Neuronal stem cell (in vitro differentiated cells): ENCODE data around the gene CAV3.

Experiments
- DNase-seq: peaks from one replicate; pipeline ENCODE4 v3.0.0-alpha.2; 2013; ENCODE audit warnings: low spot score
- H2AFZ ChIP-seq: one replicate; pipeline ENCODE4 v1.6.1; 2013; ENCODE audit warnings: mild to moderate bottlenecking, low read length, inconsistent platforms
- H2AK5ac ChIP-seq: 2 replicates; pipeline ENCODE4 v1.6.1; 2013; ENCODE audit warnings: low read depth, mild to moderate bottlenecking, inconsistent platforms, low read length, moderate library complexity, mixed read lengths
- H2BK120ac ChIP-seq: 2 replicates; pipeline ENCODE4 v1.6.1; 2013; ENCODE audit warnings: low read depth, mild to moderate bottlenecking, inconsistent platforms, low read length, moderate library complexity, mixed read lengths
- H2BK12ac ChIP-seq: one replicate; pipeline ENCODE4 v1.6.1; 2013; ENCODE audit warnings: low read length, inconsistent platforms
- H2BK15ac ChIP-seq: 2 replicates; pipeline ENCODE4 v1.6.1; 2013; ENCODE audit warnings: mild to moderate bottlenecking, low read length, inconsistent platforms, mixed read lengths
- H2BK5ac ChIP-seq: one replicate; pipeline ENCODE4 v1.6.1; 2013; ENCODE audit warnings: inconsistent platforms, mild to moderate bottlenecking, low read length, moderate library complexity
- H3K14ac ChIP-seq: one replicate; pipeline ENCODE4 v1.6.1; 2013; ENCODE audit warnings: low read length, inconsistent platforms
- H3K18ac ChIP-seq: 2 replicates; pipeline ENCODE4 v1.6.1; 2013; ENCODE audit warnings: low read length, inconsistent platforms
- H3K23ac ChIP-seq: 2 replicates; pipeline ENCODE4 v1.6.1; 2013; ENCODE audit warnings: low read depth, mild to moderate bottlenecking, mixed read lengths, low read length, inconsistent platforms; ENCODE audit not compliant: poor library complexity
- H3K27ac ChIP-seq: replicated peaks from 3 replicates; pipeline ENCODE4 v1.5.1; 2013; ENCODE audit warnings: low read length, inconsistent platforms
- H3K27me3 ChIP-seq, 3 experiments: 2 replicates each; pipeline ENCODE4 v1.6.1; 2013; ENCODE audit warnings: low read length in 3 of 3, mild to moderate bottlenecking in 2 of 3, inconsistent platforms in 1 of 3, low read depth in 1 of 3, mixed read lengths in 1 of 3, moderate library complexity in 1 of 3; ENCODE audit not compliant: control insufficient read depth in 3 of 3, insufficient read depth in 3 of 3
- H3K36me3 ChIP-seq, 2 donors: replicated peaks in 1 of 2; 2 replicates each; pipeline ENCODE4 v1.6.1; 2013; ENCODE audit warnings: low read length in 2 of 2; ENCODE audit not compliant: control insufficient read depth in 2 of 2, insufficient read depth in 2 of 2
- H3K4ac ChIP-seq: 2 replicates; pipeline ENCODE4 v1.6.1; 2013; ENCODE audit warnings: inconsistent platforms, mild to moderate bottlenecking, low read length, moderate library complexity
- H3K4me1 ChIP-seq, 2 donors: 1 replicate in 1 of 2; 2 replicates in 1 of 2; pipeline ENCODE4 v1.6.1; 2013; ENCODE audit warnings: low read length in 2 of 2, low read depth in 1 of 2; ENCODE audit not compliant: control insufficient read depth in 2 of 2, insufficient read depth in 1 of 2
- H3K4me2 ChIP-seq: one replicate; pipeline ENCODE4 v1.6.1; 2013; ENCODE audit warnings: mild to moderate bottlenecking, low read length, inconsistent platforms; ENCODE audit not compliant: insufficient read depth, poor library complexity, severe bottlenecking
- H3K4me3 ChIP-seq, 2 donors: 2 replicates each; pipeline ENCODE4 v1.5.1; 2013; ENCODE audit warnings: low read length in 2 of 2, mild to moderate bottlenecking in 2 of 2, inconsistent platforms in 1 of 2, moderate library complexity in 1 of 2
- H3K79me1 ChIP-seq: one replicate; pipeline ENCODE4 v1.6.1; 2013; ENCODE audit warnings: low read depth, mild to moderate bottlenecking, inconsistent platforms, low read length, moderate library complexity
- H3K9ac ChIP-seq: one replicate; pipeline ENCODE4 v1.6.1; 2013; ENCODE audit warnings: mild to moderate bottlenecking, low read depth, low read length, inconsistent platforms; ENCODE audit not compliant: poor library complexity
- H3K9me3 ChIP-seq, 2 donors: replicated peaks in 1 of 2; 2 replicates each; pipeline versions ENCODE3 to v1.6.1; 2013; ENCODE audit warnings: low read length in 2 of 2, mild to moderate bottlenecking in 2 of 2, inconsistent platforms in 1 of 2, low read depth in 1 of 2, mixed read lengths in 1 of 2, moderate library complexity in 1 of 2; ENCODE audit not compliant: control insufficient read depth in 2 of 2, insufficient read depth in 1 of 2
- H4K8ac ChIP-seq: one replicate; pipeline ENCODE4 v1.6.1; 2013; ENCODE audit warnings: low read depth, mild to moderate bottlenecking, inconsistent platforms, low read length, moderate library complexity
- H4K91ac ChIP-seq: one replicate; pipeline ENCODE4 v1.6.1; 2013; ENCODE audit warnings: low read length, low read depth, mild to moderate bottlenecking, inconsistent platforms; ENCODE audit not compliant: poor library complexity
- WGBS, 2 donors: extraction: QIAGEN DNeasy Blood & Tissue Kit; methylation state at CpG; one replicate each; pipeline ENCODE4 v1.1.7; 2013; ENCODE audit warnings: missing lambda C conversion rate in 2 of 2, mixed read lengths in 1 of 2; ENCODE audit not compliant: insufficient read length in 2 of 2, insufficient replicate concordance in 1 of 2; ENCODE audit errors: extremely low coverage in 2 of 2; 5-methylcytosine and 5-hydroxymethylcytosine counted together

Gene CAV3

DNA sequence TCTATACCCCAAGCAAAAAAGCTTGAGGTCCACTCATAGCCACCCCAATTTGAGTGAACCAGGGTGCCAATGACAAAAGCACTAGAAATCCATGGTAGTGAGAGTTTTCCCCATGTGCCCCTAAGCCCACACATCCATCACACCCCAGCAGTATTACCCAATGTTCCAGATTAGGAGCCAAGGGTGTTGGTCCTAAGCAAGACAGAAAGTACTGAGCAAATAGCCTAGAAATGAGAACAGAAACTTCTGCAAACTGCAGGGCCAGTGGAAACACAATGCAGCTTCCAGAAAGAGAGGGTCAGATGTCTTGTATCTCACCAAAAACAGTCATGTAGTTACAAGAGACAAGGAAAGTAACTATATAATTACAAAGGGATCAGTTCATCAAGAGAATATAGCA is 46.7 kb downstream of the CAV3 start:
- peaks cover 0 to 2% of the 10 kb centered on the region in 2 donors for H3K9me3 ChIP-seq
- H3K27ac ChIP-seq = no peak overlapping the region
- no peaks in the 10 kb centered on the region for H3K27me3 ChIP-seq
- H3K14ac ChIP-seq = no peak overlapping the region
- no peak overlapping the region for H3K4ac ChIP-seq
- H3K36me3 ChIP-seq = no peaks in the 10 kb centered on the region
- no peak overlapping the region for H4K91ac ChIP-seq
- H2BK15ac ChIP-seq = no peak overlapping the region
- H4K8ac ChIP-seq = no peak overlapping the region
- no peak overlapping the region for H3K9ac ChIP-seq
- no peaks in the 10 kb centered on the region for H3K79me1 ChIP-seq
- no peak overlapping the region for H2AFZ ChIP-seq
- no peak overlapping the region for H2AK5ac ChIP-seq
- no peak overlapping the region for H2BK12ac ChIP-seq
- no peak overlapping the region for H3K23ac ChIP-seq
- no peak overlapping the region for H2BK5ac ChIP-seq
- H3K18ac ChIP-seq = no peak overlapping the region
- no peak overlapping the region for H3K4me2 ChIP-seq
- H3K4me3 ChIP-seq = no peak overlapping the region
- no peak for DNase-seq
- no peak overlapping the region for H2BK120ac ChIP-seq
- peaks cover 4 to 7% of the 10 kb centered on the region in 2 donors for H3K4me1 ChIP-seq

DNA sequence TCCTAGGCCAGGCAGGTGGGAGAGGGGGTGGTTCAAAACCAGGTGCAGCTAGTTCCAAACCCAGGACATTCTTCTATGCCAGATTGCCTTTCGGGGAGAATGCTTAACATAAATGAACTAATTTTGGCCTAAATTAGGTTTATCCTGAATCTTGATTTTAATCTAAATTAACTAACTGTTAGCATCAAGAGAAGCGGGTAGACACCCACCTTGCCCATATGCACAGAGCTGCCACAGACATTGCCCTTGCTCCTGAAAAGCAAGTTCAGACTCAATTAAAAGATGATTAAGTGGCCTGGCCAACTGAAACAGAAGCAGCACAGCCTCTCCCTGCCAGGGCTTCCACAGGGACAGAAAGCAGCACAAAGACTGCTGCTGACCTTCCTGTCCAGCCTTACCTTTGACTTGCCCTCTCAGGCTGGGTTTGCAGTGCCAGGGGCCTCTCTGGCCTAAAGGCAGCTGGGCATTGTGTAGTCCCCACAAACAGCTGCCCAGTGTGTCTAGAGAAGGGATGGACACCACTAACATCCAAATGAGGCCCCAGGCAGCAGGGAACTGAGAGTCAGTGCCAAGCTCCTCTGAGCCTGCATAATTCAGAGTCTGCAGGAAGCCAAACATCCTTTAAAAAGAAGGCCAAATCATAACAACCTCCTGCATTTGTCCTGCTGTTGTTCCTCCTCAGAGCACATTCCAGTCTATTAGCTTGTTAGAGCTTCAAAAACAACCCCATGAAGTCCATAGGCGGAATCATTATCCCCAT is 51.3 kb downstream of the CAV3 start:
- Histone ChIP-seq H3K4me3 (no peak overlapping the region), H3K14ac (no peak overlapping the region), H3K27ac (no peak overlapping the region), H3K23ac (no peak overlapping the region), H2BK15ac (no peak overlapping the region), H3K9ac (no peak overlapping the region), H3K4ac (no peak overlapping the region), H2AFZ (peak overlapping the region; percentile 62), H3K36me3 (no peaks in the 10 kb centered on the region), H2BK120ac (no peak overlapping the region), H3K4me2 (no peak overlapping the region), H4K91ac (no peak overlapping the region), H2BK12ac (no peak overlapping the region), H3K9me3 (peaks cover 2 to 15% of the 10 kb centered on the region in 2 donors), H3K18ac (peak overlapping the region; percentile 82), H4K8ac (no peak overlapping the region), H3K27me3 (no peaks in the 10 kb centered on the region), H3K79me1 (no peaks in the 10 kb centered on the region), H3K4me1 (peaks cover 4% of the 10 kb centered on the region in 2 donors), H2BK5ac (no peak overlapping the region), H2AK5ac (no peak overlapping the region)
- WGBS, 2 donors = no CpG with 5 or more reads among the region's 3 CpGs
- no peak for DNase-seq

DNA sequence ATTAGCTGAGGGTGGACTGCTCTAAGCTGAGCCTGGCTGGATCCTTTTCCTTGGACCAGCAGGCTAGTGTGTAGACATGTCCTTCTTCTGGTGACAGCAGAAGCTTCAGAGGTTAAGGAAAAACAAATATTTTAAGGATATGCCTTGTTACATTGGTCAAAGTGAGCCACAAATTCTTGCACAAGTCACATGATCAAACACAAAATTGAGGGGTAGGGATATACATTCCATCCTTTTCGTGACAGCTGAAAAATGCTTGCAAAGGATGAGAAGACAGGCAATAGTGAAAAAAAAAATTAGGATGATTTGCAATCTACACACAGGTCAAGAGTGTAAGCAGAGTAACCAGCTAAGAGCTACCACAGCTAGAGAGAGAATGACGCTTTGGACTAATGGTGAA is 56.9 kb downstream of the CAV3 start:
- no peak overlapping the region for H2AFZ ChIP-seq
- H3K36me3 ChIP-seq = no peaks in the 10 kb centered on the region
- H3K9ac ChIP-seq = no peak overlapping the region
- DNase-seq = no peak
- no peak overlapping the region for H3K27ac ChIP-seq
- no peak overlapping the region for H3K4ac ChIP-seq
- no peak overlapping the region for H3K14ac ChIP-seq
- no peak overlapping the region for H3K23ac ChIP-seq
- H2BK120ac ChIP-seq = no peak overlapping the region
- H3K4me3 ChIP-seq = no peak overlapping the region
- H4K8ac ChIP-seq = no peak overlapping the region
- H2AK5ac ChIP-seq = no peak overlapping the region
- H3K9me3 ChIP-seq = peaks cover 0 to 15% of the 10 kb centered on the region in 2 donors
- H2BK5ac ChIP-seq = no peak overlapping the region
- H2BK12ac ChIP-seq = no peak overlapping the region
- no peaks in the 10 kb centered on the region for H3K27me3 ChIP-seq
- H2BK15ac ChIP-seq = no peak overlapping the region
- H3K4me1 ChIP-seq = peaks cover 0 to 8% of the 10 kb centered on the region in 2 donors
- peaks cover 2% of the 10 kb centered on the region for H3K79me1 ChIP-seq
- H4K91ac ChIP-seq = no peak overlapping the region
- no peak overlapping the region for H3K4me2 ChIP-seq
- no peak overlapping the region for H3K18ac ChIP-seq
- WGBS, 2 donors = no CpG with 5 or more reads among the region's 2 CpGs

DNA sequence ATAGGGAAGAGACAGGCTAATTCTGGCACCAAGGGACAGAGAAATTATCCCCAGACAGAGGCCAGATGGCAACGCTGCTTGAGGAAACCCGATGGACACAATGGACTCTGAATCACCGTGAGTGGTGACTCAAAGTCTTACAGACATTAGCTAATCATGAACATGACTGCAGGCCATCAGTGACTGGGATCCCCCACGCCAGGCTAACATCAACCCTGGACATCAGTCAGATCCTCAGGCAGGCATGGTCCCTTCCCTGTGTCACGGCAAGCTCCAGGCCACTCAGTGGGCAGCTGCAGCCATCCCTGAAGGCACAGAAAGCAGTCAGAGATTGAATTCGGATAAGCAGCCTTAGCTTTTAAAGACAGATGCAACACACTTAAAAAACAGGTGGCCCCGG is 59.6 kb downstream of the CAV3 start:
- WGBS, 2 donors = no CpG with 5 or more reads among the region's 7 CpGs
- H4K8ac ChIP-seq = peak overlapping the region; percentile 30
- H3K18ac ChIP-seq = peak overlapping the region; percentile 72
- H2BK15ac ChIP-seq = peak overlapping the region; percentile 67
- H3K79me1 ChIP-seq = peaks cover 2% of the 10 kb centered on the region
- H3K9ac ChIP-seq = no peak overlapping the region
- peaks cover 0 to 8% of the 10 kb centered on the region in 2 donors for H3K4me1 ChIP-seq
- no peak overlapping the region for H2BK120ac ChIP-seq
- no peak for DNase-seq
- no peak overlapping the region for H3K27ac ChIP-seq
- peaks cover 0 to 6% of the 10 kb centered on the region in 2 donors for H3K9me3 ChIP-seq
- no peak overlapping the region for H2BK12ac ChIP-seq
- H3K14ac ChIP-seq = no peak overlapping the region
- no peak overlapping the region for H2AFZ ChIP-seq
- H4K91ac ChIP-seq = no peak overlapping the region
- H3K4ac ChIP-seq = no peak overlapping the region
- no peak overlapping the region for H3K4me2 ChIP-seq
- no peak overlapping the region for H3K23ac ChIP-seq
- no peaks in the 10 kb centered on the region for H3K36me3 ChIP-seq
- H2AK5ac ChIP-seq = peak overlapping the region; percentile 72
- H3K27me3 ChIP-seq = no peaks in the 10 kb centered on the region
- no peak overlapping the region for H3K4me3 ChIP-seq
- peak overlapping the region; percentile 19 for H2BK5ac ChIP-seq
